ENCODE measurements around the gene NEDD4L. TPM values are rescaled to one million over a fixed set of nuclear protein-coding genes. Genes with fewer than 3 reads are reported as not detected.

The NEDD4L gene
- total and polyA plus RNA-seq, 10 of the 15 experiments (the other 5 are each of a cell fraction or from before 2014, with no cell fraction given): 7.4 to 24.0 (median 17.7) TPM

GRCh38 chr18:58204776-58205442 lies 160.9 kb downstream of the NEDD4L start:
- intact Hi-C loops (cut with micrococcal nuclease; ENCODE audit: unreplicated experiment): no loop called here
- FAIRE-seq: no peak
- WGBS (ENCODE audit: insufficient coverage, insufficient replicate concordance, low lambda C conversion rate, missing lambda C conversion rate): 54% methylated on average over 3 of the region's 3 CpGs
- no peaks in the 10 kb centered on the region; a peak in 1 of 4 replicates for H3K36me3 ChIP-seq (ENCODE audit: control insufficient read depth in 2 of 2, insufficient read depth in 2 of 2, low read length in 1 of 2)
- SMC1A ChIA-PET (ENCODE audit: uncharacterized antibody, unreplicated experiment): interaction anchor here (0.9 to 5.7 kb wide), 7 partner anchors 9 to 25 kb away, joined by 3 to 42 read pairs (median 5); no protein-coding TSS in a partner anchor
- DNase-seq (ENCODE audit: low read depth, low spot score): no peak
- in situ Hi-C loops (cut with MboI): no loop called here
- no peak overlapping the region for H2AFZ ChIP-seq (ENCODE audit: control insufficient read depth, low read depth, low read length)
- ATAC-seq: no peak
- no peak overlapping the region for H3K4me3 ChIP-seq
- no peaks in the 10 kb centered on the region for H4K20me1 ChIP-seq (ENCODE audit: control insufficient read depth, insufficient read depth)
- POLR2A ChIA-PET: interaction anchor here (0.9 to 3.1 kb wide), 5 partner anchors 8 to 23 kb away, joined by 3 to 14 read pairs (median 7); no protein-coding TSS in a partner anchor
- no peaks in the 10 kb centered on the region for H3K27me3 ChIP-seq (replicated peaks in 1 of 2; ENCODE audit: control insufficient read depth in 2 of 2, insufficient read depth in 2 of 2, low read length in 1 of 2)
- no peak overlapping the region for H3K9ac ChIP-seq (ENCODE audit: control insufficient read depth, insufficient read depth, low read length)
- RAD21 ChIA-PET (ENCODE audit: unreplicated experiment): interaction anchor here (0.8 to 3.2 kb wide), 7 partner anchors 9 to 323 kb away, joined by 3 to 18 read pairs (median 3); no protein-coding TSS in a partner anchor
- H3K4me1 ChIP-seq (ENCODE audit: control insufficient read depth, insufficient read depth, low read length): peaks cover 2% of the 10 kb centered on the region; the same call in 1 of the 2 replicates
- no peak overlapping the region for H3K27ac ChIP-seq (ENCODE audit: control insufficient read depth, insufficient read depth)
- H3K4me2 ChIP-seq (ENCODE audit: control insufficient read depth, insufficient read depth): no peak overlapping the region
- H3K79me2 ChIP-seq (ENCODE audit: control insufficient read depth, insufficient read depth, low read length): no peaks in the 10 kb centered on the region
- no peaks in the 10 kb centered on the region for H3K9me3 ChIP-seq (replicated peaks; ENCODE audit: control insufficient read depth, insufficient read depth, low read length)
- TF ChIP-seq ELK1 (IDR thresholded peaks at IDR 0.05; ENCODE audit: low read depth, low read length) (no peak), POU2F2 (IDR thresholded peaks at IDR 0.05; ENCODE audit: borderline replicate concordance, low read depth, low read length) (no peak), EZH2 (IDR thresholded peaks at IDR 0.05; ENCODE audit: borderline replicate concordance, control insufficient read depth, low read depth, low read length) (no peak), NR2F1 (conservative IDR thresholded peaks at IDR 0.05) (no peak), JUND (IDR thresholded peaks at IDR 0.05; ENCODE audit: low read depth, low read length) (no peak), RAD51 (IDR thresholded peaks at IDR 0.05) (no peak), EGR1 (IDR thresholded peaks at IDR 0.05; ENCODE audit: borderline replicate concordance in 1 of 2, low read depth in 2 of 2, low read length in 2 of 2) (no peak), IRF3 (IDR thresholded peaks at IDR 0.05) (no peak), RFX5 (IDR thresholded peaks at IDR 0.05; ENCODE audit: low read depth, low read length) (no peak)
- CTCF ChIA-PET: interaction anchor here (0.6 to 3.5 kb wide), 8 partner anchors 9 to 289 kb away, joined by 3 to 17 read pairs (median 4); no protein-coding TSS in a partner anchor
- BruUV-seq (replicated peaks): no TSS peak
